Fibroblast of peridontal ligament (primary cell): ENCODE measurements around the gene SCUBE2.
"Not testable (repeated sequence)": the region's sequence is repeated elsewhere in the genome, so short reads cannot be mapped to it uniquely, and the experiment has no call there.

Source experiments
- DNase-seq: peaks from one replicate; pipeline ENCODE4 v3.0.0-alpha.2; 2010; ENCODE audit errors: extremely low read depth

Gene SCUBE2

DNA sequence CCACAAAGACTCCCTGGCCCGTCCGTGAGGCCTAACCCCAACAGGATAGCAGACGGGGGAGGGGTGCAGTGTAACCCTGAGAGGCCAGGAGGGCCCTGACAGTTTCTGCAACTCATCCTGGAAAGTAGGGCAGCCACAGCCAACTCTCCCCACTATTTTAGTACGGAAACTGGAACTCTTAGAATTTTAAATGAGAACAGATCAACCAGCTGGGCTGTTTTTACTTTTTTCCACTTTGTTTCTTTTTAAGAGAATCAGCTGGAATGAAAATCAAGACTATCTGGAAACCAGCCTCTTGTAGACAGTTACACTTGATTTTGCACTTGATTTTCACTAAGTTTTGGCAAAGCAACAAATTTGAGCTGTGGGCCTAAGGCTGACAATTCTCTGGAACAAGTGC, 44.9 kb downstream of the SCUBE2 start:
- DNase-seq: no peak

DNA sequence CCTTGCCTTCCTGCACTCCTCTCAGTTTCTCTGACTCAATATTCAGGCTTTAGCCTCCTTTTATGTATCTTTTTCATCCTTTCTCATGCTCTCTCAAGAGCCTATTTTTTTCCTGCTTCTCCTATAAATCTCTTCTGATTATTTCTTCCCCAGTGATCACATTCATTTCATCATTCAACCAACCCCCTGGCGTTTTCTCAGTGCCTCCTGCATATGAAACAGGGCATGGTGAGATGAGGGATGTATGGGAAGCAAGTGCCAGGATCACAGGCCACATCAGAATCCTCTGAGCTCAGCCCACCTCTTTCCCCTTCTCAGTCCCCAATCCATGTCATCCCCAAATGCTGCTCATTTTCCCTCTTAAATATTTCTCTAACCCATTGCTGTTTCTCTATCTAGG, 48.9 kb downstream of the SCUBE2 start:
- no peak for DNase-seq

DNA sequence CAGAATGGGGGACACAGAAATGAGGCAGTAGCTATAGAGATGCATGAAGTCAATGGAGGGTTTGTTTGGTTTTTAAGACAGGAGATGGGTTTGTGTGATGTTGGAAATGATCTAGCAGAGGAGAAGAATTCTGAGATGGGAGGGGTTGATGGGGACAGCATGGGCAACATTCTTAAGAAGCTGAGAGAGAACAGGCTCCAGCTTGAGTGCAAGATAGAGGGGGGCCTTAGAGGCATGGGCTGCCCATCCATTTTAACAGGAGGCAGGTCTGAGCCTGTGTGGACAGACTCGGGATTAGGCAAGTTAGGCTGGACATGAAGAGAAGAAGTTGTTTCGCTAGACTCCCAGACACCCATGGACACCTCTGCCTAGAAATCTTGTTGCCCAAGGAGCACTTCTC, 49.7 kb downstream of the SCUBE2 start:
- DNase-seq: no peak

- DNase-seq: no peak
Measured at GRCh38 chr11:9040410-9040809, 51.0 kb downstream of the SCUBE2 start.

DNA sequence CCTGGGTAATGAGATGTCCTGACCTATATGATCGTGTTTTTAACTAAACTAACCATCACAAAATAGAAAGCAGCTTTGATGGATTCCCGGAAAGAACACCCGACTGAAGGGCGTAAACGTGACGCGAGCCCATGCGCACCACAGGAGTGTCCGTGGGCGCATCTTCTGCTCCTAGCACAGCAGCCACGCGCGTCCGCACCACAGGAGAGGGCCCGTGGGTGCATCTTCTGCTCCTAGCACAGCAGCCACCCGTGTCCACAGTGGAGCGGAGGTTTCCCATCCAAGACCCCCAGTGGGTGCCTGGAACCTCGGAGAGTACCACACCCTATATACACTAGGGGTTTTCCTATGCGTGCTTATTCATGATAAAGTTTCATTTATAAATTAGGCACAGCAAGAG, 51.5 kb downstream of the SCUBE2 start:
- DNase-seq: no peak

- no peak for DNase-seq
Measured at GRCh38 chr11:9039198-9039597, 52.2 kb downstream of the SCUBE2 start.

DNA sequence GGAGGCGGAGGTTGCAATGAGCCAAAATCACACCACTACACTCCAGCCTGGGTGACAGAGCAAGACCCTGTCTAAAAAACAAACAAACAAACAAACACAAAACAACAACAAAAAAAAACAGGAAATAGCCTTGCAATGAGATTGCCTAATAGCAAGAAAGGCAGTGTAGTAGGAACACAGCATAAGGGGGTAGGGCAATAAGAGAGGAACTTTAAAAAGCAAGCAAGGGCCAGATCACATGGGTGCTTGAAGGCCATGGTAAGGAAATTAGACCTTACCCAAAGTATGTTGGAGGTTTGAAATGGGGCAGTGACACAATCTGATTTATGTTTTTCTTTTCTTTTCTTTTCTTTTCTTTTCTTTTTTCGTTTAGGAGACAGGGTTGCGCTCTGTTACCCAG, 52.9 kb downstream of the SCUBE2 start:
- DNase-seq: no peak

- no peak for DNase-seq
Measured at GRCh38 chr11:9037963-9038362, 53.4 kb downstream of the SCUBE2 start.

GRCh38 chr11:9037046-9037780, 54.2 kb downstream of the SCUBE2 start:
- DNase-seq: no peak

- DNase-seq: no peak
Measured at GRCh38 chr11:9030601-9031000, 60.8 kb downstream of the SCUBE2 start.

DNA sequence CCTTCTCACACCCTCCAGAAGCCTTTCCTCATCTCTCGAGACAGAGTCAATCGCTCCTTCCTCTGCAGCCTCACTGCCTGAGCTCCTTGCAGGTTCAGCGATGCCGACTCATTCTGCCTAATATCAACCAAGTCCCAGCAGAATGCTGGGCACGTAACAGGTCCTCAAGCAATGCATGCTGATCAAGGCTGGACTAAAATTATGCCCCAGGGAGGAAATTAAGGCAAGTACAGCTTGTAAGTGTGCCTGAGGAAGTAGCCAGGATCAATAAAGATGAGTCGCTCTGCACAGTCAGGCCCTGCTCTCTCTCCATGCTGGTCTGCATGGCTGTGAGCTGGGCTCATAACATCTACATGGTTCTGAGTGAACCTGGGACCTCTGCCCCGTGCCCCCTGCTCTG, 62.0 kb downstream of the SCUBE2 start:
- DNase-seq: no peak

DNA sequence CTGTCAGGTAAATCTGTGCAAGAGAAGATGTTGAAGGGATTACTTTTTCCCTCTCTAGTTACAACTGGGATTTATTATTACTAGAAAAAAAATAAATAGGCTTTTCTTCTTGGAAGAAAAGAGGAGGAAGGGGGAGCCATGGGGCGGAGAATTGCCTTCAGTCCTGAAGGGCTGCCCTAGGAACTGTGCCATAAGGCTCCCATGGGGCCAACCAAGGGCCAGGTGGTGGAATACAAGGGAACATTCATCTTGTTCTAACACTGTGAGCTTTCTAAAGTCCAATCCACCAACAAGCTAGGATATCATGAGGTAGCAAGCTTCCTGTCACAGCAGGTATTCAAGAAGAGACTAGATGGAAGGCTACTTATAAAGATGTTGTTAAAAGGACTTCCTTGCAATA, 62.8 kb downstream of the SCUBE2 start:
- no peak for DNase-seq

DNA sequence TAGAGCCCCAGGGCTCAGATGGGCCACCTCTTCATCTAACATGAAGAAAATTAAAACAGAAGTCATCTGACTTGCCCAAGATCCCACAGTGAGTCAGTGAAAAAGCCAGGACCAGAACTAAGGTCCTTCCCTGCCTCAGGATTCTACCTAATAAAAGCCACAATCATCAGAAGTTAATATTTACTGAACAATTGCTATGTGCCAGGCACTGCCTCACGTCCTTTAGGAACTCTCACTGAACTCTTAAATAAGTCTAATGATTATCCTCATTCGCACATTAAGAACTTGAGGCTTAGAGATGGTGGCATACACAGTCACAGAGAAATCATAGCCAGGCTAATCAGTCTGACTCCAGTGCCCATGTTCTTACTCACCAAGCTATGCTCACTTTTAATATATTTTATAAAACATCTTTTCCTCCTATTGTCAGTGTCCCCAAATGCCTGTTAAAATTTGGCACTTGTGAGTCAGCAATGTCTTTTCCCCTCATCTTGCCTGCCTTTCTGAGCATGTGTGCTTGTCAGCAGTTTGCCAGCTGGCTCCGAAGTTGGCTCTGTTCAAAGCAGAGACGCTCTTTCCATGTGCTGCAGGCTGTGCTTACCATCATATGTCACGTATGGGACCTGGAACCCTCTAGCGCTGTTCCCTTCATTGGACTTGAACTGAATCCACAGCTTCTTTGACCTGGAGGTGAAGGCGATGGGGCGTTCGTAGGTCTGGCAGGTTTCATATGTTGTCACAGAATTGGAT, 66.1 kb downstream of the SCUBE2 start:
- no peak for DNase-seq

DNA sequence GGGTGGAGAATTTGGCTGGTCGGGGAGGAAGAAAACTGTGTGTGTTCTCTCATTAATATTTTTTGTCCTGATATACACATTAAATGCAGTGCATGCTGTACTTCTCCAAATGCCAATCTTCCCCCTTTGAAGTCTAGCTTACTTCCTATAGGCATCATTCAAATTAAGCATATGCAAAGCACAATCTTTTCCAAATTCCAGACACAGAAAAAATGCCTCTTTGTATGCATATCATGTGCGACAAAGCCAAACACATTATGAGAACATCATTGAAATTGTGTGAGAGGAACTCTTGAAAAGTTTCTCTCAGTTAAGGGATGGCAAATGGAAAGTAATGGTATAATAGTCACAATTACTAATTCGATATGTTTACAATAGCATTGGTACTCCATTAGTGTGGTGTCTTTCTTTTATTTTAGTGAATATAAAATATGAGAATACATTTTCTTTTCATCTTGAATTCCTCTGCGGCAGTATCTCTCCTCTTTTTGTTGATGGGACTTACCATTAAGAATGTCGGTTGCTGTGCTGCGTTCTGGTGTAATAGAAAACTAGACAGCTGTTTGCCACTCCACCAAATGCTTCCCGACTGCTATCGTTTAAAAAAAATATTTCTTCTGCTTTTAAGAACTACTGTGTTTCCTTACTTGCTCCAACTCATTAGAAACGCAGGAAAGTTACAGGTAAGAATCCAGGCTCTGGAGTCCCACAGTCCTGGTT, 68.3 kb downstream of the SCUBE2 start:
- DNase-seq: no peak

- DNase-seq: no peak
Measured at GRCh38 chr11:9020916-9021315, 70.5 kb downstream of the SCUBE2 start.

DNA sequence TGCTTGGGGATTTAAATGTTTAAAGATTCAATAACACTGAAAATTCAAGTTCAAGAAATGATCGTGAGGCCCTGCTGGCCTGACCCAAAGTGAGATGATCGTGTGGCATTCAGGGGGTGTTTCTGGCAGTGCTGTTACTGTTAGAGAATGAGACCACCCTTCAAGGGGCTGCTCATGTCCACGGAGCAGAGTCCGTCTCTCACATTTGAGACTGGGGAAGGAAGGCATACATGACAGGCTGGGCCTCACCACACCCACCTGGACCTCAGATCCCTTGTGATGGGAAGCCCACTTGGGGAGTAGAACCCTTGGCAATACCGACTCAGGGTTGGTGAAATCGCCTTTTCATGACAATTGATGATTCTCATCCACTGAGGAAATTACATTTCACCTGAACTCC, 71.5 kb downstream of the SCUBE2 start:
- DNase-seq: no peak

DNA sequence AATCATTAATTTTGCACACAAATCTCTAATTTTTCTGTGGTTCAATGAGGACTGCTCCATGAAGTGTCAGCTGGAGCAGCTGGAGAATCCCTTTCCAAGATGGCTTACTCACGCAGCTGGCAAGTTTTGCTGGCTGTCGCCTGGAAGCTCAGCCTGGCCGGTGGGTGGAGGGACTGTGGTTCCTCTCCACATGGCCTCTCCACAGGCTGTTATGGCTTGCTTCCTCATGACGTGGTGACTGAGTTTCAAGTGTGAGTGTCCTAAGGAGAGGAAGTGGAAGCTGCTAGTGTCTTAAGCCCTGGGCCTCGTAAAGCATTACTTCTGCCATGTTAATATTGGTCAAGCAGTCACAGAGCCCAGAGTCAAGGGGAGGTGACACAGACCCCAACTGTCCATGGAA, 73.6 kb downstream of the SCUBE2 start:
- no peak for DNase-seq

- DNase-seq: no peak
Measured at GRCh38 chr11:9016916-9017642, 74.3 kb downstream of the SCUBE2 start.

DNA sequence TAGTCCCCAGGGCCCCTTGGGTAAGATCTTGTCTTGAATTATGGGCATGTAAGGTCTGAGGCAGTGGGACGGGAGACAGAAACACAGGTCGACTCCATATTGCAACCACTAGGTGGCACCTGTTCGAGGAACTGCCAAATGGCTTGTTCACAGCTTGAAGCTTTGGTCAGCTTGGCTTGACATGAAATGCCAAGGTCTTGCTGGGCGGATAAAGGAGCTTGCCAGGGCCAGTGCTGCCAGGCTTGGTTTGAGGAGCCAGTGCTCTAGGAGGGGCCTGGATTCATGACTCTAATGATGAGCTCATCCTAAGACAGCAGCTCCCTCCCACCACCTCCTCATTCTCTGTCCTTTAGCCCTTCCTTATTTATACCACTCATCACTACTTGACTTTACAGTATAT, 75.7 kb downstream of the SCUBE2 start:
- peak; percentile 83 for DNase-seq

- DNase-seq: no peak
Measured at GRCh38 chr11:9014826-9015225, 76.6 kb downstream of the SCUBE2 start.

DNA sequence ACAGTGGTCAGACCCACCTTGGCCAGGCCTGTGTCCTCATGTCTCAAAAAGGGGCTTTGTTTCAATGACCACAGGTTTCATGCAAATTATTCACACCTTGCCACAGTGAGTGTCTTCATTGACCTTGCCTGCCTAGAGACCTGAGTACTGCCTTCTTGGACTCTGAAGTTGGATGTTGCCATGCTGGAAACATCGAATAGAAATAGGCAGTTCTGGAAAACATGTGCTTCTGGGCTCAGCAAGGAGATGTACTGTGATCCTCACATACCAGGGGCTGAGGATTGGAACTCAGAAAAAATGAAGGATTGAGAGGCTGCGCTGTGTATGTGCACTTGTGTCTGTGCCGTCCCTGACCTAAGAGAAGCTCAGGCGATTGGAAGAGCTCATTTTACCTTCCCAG, 78.0 kb downstream of the SCUBE2 start:
- no peak for DNase-seq

GRCh38 chr11:9009538-9009937, 81.9 kb downstream of the SCUBE2 start:
- DNase-seq: not testable (repeated sequence)
